ENCODE results near the gene ELF5.

The ELF5 gene

GRCh38 chr11:34457607-34458006 is 56.0 kb downstream of the ELF5 start:
- no peak for DNase-seq (ENCODE audit: extremely low read depth, low read depth)
- TF ChIP-seq, protein P1, sequence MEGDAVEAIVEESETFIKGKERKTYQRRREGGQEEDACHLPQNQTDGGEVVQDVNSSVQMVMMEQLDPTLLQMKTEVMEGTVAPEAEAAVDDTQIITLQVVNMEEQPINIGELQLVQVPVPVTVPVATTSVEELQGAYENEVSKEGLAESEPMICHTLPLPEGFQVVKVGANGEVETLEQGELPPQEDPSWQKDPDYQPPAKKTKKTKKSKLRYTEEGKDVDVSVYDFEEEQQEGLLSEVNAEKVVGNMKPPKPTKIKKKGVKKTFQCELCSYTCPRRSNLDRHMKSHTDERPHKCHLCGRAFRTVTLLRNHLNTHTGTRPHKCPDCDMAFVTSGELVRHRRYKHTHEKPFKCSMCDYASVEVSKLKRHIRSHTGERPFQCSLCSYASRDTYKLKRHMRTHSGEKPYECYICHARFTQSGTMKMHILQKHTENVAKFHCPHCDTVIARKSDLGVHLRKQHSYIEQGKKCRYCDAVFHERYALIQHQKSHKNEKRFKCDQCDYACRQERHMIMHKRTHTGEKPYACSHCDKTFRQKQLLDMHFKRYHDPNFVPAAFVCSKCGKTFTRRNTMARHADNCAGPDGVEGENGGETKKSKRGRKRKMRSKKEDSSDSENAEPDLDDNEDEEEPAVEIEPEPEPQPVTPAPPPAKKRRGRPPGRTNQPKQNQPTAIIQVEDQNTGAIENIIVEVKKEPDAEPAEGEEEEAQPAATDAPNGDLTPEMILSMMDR (IDR thresholded peaks at IDR 0.05; ENCODE audit: low read depth, low read length) = no peak

GRCh38 chr11:34454308-34455032 is 59.1 kb downstream of the ELF5 start:
- DNase-seq (ENCODE audit: extremely low read depth, low read depth) = no peak

DNA sequence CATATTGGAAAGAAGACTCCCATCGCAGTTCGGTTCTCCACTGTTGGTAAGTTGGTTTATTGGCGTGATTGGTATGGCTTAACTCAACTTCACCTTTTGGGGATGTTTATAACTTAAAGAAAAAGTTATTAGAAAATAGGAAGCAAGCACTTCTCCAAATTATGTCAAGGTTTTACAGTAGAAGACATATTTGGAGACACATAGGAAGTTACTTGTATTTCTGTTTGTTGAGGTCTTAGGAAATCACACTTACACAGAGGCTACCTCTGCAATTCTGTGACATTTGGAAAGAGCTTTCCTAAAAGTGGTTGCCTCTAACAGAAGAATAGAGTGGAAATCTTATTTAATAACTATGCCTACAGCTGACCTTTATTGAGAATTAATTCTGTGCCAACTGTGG is 62.5 kb downstream of the ELF5 start:
- no peak for DNase-seq (ENCODE audit: extremely low read depth, low read depth)
- TF ChIP-seq, protein P1 (IDR thresholded peaks at IDR 0.05; ENCODE audit: low read depth, low read length) = no peak

More at GRCh38 chr11:34454308-34455032, 59.1 kb downstream of the ELF5 start:
- TF ChIP-seq, protein P1 (IDR thresholded peaks at IDR 0.05; ENCODE audit: low read depth, low read length) = no peak

DNA sequence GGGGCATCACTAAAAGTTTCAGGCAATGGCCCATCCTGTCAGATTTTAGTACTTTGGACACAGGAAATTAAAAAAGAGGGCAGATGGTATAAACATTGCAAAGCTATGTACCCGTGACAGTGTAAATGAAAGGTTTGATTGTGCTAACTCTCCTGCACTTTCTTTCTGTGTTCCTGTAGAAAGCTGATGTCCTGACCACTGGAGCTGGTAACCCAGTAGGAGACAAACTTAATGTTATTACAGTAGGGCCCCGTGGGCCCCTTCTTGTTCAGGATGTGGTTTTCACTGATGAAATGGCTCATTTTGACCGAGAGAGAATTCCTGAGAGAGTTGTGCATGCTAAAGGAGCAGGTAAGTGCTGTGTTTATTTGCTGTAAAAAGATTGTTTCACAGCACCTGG is 64.6 kb downstream of the ELF5 start:
- no peak for DNase-seq (ENCODE audit: extremely low read depth, low read depth)

GRCh38 chr11:34448223-34448994 is 65.2 kb downstream of the ELF5 start:
- no peak for DNase-seq (ENCODE audit: extremely low read depth, low read depth)
- TF ChIP-seq, protein P1 (IDR thresholded peaks at IDR 0.05; ENCODE audit: low read depth, low read length) = no peak

More for the DNA sequence above, 64.6 kb downstream of the ELF5 start:
- TF ChIP-seq, protein P1 (IDR thresholded peaks at IDR 0.05; ENCODE audit: low read depth, low read length) = no peak

GRCh38 chr11:34447044-34447443 is 66.5 kb downstream of the ELF5 start:
- TF ChIP-seq, protein P1 (IDR thresholded peaks at IDR 0.05; ENCODE audit: low read depth, low read length) = no peak
- DNase-seq (ENCODE audit: extremely low read depth, low read depth) = no peak

- TF ChIP-seq, protein P1 (IDR thresholded peaks at IDR 0.05; ENCODE audit: low read depth, low read length) = no peak
- DNase-seq (ENCODE audit: extremely low read depth, low read depth) = no peak
These were observed 67.2 kb downstream of the ELF5 start for GRCh38 chr11:34446386-34446785.
